Lower lobe of right lung (tissue), 2 donors: ENCODE data around the gene UGT1A10. TPM values are rescaled to one million over a fixed set of nuclear protein-coding genes. Genes with fewer than 3 reads are reported as not detected.

Experiments used
- ATAC-seq, 2 donors: fragments of 200-7000 bp; cut with Tn5 transposase; one replicate each; pipeline ENCODE4 v1.9.1; 2020 to 2022; ENCODE audit warnings: mild to moderate bottlenecking in 2 of 2, moderate library complexity in 2 of 2
- DNase-seq: peaks from one replicate; pipeline ENCODE4 v3.0.0-alpha.2; 2020
- H3K27ac ChIP-seq: fragments of 200-600 bp; one replicate; pipeline ENCODE4 v1.8.0; 2022
- H3K27me3 ChIP-seq: fragments of 200-600 bp; one replicate; pipeline ENCODE4 v1.8.0; 2022; ENCODE audit warnings: low read depth
- H3K36me3 ChIP-seq: fragments of 200-600 bp; one replicate; pipeline ENCODE4 v1.8.0; 2022; ENCODE audit warnings: mild to moderate bottlenecking
- H3K4me1 ChIP-seq: fragments of 200-600 bp; one replicate; pipeline ENCODE4 v1.8.0; 2022
- H3K4me3 ChIP-seq: fragments of 200-600 bp; one replicate; pipeline ENCODE4 v1.8.0; 2022; ENCODE audit warnings: mild to moderate bottlenecking
- H3K9me3 ChIP-seq: fragments of 200-600 bp; one replicate; pipeline ENCODE4 v1.8.0; 2022
- intact Hi-C: fragments of 100-400 bp; cut with DNase I; formaldehyde crosslinking; loops from one replicate; pipeline ENCODE4 v1.11.0; 2022
- total RNA-seq: library from RNA; stranded (reverse); fragmentation: NEBNext Ultra II Directional; extraction: Animal tissue kit (Norgen Biotek cat#: 25700); gene quantifications from one replicate; pipeline ENCODE4 v1.2.1, GENCODE V29; 2021
- TF ChIP-seq, protein P1 (sequence below): fragments of 200-600 bp; IDR thresholded peaks from one replicate; pipeline ENCODE4 v1.8.0; 2022; ENCODE audit warnings: antibody characterized with exemption, mild to moderate bottlenecking
- donor health status: DM: no; HTN: yes; CAD: no; lungs with severe emphysema.

UGT1A10 gene
- total RNA-seq, 1 donor from 2014 or later = not detected

DNA sequence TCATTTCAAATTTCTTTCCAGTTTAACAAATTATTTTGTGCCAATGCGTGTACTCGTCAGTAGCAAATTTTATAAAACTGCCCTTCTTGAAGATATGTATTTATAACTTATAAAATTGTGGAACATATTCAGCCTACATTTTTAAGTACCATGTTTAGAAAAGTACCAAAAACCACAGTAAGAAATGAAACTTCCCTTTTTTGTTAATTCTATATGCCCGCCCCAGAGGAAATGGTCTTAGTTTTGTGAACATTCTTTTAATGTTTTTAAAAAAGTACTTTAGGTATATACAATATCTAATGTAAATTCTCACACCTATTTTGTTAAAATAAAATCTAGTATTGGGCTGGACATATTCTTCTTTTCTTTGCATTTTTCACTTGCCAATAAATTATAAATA, 36.6 kb downstream of the UGT1A10 start:
- Histone ChIP-seq H3K27me3 (no peaks in the 10 kb centered on the region), H3K4me3 (no peak overlapping the region), H3K9me3 (no peaks in the 10 kb centered on the region), H3K27ac (no peak overlapping the region), H3K36me3 (no peaks in the 10 kb centered on the region), H3K4me1 (no peaks in the 10 kb centered on the region)
- TF ChIP-seq, protein P1, sequence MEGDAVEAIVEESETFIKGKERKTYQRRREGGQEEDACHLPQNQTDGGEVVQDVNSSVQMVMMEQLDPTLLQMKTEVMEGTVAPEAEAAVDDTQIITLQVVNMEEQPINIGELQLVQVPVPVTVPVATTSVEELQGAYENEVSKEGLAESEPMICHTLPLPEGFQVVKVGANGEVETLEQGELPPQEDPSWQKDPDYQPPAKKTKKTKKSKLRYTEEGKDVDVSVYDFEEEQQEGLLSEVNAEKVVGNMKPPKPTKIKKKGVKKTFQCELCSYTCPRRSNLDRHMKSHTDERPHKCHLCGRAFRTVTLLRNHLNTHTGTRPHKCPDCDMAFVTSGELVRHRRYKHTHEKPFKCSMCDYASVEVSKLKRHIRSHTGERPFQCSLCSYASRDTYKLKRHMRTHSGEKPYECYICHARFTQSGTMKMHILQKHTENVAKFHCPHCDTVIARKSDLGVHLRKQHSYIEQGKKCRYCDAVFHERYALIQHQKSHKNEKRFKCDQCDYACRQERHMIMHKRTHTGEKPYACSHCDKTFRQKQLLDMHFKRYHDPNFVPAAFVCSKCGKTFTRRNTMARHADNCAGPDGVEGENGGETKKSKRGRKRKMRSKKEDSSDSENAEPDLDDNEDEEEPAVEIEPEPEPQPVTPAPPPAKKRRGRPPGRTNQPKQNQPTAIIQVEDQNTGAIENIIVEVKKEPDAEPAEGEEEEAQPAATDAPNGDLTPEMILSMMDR = no peak
- DNase-seq = no peak
- intact Hi-C loops = no loop called here
- no peak for ATAC-seq

DNA sequence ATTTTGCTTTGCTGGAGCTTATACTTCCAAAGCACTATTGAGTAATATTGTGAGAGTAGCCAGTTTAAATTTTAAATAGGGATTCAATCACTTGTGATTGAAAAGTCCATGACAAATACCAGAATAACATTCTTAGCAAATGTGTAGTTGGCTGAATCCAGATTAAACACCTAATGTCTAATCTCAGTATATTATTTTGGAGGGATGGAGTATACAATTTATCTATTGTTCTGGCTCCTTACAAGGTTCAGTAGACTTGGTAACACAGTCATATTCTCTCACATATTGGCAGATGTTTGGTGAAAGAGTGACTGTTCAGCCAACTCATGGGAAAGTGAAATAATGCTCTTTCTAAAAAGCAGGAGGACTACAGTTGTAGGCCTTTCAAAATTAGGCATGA, 37.6 kb downstream of the UGT1A10 start:
- TF ChIP-seq, protein P1 = no peak
- Histone ChIP-seq H3K27ac (no peak overlapping the region), H3K36me3 (no peaks in the 10 kb centered on the region), H3K4me1 (no peaks in the 10 kb centered on the region), H3K4me3 (no peak overlapping the region), H3K9me3 (no peaks in the 10 kb centered on the region), H3K27me3 (no peaks in the 10 kb centered on the region)
- intact Hi-C loops = no loop called here
- no peak for DNase-seq
- no peak for ATAC-seq

DNA sequence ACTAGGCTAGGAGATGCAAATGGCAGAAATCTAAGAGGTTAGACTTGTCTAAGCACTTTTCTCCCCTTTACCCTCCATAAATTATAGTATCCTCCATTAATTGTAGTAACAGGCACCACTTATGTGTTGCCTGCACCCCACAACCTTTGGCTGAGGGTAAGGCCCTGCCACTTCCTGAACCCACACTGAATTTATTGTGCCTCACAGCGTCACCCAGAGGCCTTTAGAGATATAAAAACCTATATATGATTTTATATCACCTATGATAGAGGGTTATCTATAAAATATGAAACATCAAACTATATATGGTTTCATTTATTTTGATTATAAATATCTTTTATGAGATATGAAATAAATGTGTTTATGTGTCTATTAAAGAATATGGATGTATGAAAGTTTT, 38.1 kb downstream of the UGT1A10 start:
- DNase-seq (no peak), ATAC-seq (no peak)
- Histone ChIP-seq H3K4me3 (no peak overlapping the region), H3K4me1 (no peaks in the 10 kb centered on the region), H3K27me3 (no peaks in the 10 kb centered on the region), H3K9me3 (no peaks in the 10 kb centered on the region), H3K36me3 (no peaks in the 10 kb centered on the region), H3K27ac (no peak overlapping the region)
- intact Hi-C loops = no loop called here
- TF ChIP-seq, protein P1 = no peak

DNA sequence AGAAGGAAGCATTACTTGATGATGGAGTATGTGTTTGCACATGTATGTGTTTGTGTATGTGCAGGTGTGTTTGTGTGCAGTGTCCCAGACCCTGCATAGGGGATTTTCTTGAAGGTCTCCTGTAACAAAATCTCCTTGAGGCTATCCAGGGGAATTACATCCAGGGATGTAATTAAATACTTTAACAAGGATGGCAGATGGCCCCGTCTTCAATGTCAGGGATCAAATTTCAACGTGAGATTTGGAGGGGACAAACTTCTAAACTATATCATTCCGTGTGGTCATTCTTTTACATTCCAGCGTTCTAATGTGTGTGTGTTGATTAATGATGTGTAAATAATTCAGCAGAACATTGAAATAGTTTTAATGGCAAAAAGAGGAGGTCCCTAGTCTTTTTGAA, 38.7 kb downstream of the UGT1A10 start:
- intact Hi-C loops = no loop called here
- TF ChIP-seq, protein P1 = no peak
- ATAC-seq (no peak), DNase-seq (no peak)
- Histone ChIP-seq H3K9me3 (no peaks in the 10 kb centered on the region), H3K27me3 (no peaks in the 10 kb centered on the region), H3K36me3 (no peaks in the 10 kb centered on the region), H3K4me1 (no peaks in the 10 kb centered on the region), H3K27ac (no peak overlapping the region), H3K4me3 (no peak overlapping the region)

DNA sequence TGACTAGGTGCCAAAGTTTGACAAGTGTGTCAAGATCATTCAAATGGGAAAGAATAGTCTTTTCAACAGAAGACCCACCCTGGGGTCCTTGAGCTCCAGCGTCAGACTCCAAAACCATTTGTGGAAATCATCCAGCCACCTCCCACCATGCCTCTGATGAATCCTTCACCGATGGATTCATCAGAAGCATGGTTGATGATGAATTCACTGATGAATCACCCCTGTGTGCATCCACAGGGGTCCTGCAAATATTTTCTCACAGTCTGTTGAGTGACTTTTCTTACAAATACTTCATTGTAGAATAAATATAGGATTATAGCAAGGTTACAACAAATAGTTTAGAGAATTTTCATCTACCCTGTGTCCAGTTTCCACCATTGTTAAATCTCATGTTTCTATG, 39.8 kb downstream of the UGT1A10 start:
- H3K27ac ChIP-seq = no peak overlapping the region
- no peaks in the 10 kb centered on the region for H3K36me3 ChIP-seq
- ATAC-seq = no peak
- H3K4me1 ChIP-seq = no peaks in the 10 kb centered on the region
- no peak for DNase-seq
- H3K9me3 ChIP-seq = no peaks in the 10 kb centered on the region
- no peak overlapping the region for H3K4me3 ChIP-seq
- intact Hi-C loops = no loop called here
- TF ChIP-seq, protein P1 = no peak
- no peaks in the 10 kb centered on the region for H3K27me3 ChIP-seq

DNA sequence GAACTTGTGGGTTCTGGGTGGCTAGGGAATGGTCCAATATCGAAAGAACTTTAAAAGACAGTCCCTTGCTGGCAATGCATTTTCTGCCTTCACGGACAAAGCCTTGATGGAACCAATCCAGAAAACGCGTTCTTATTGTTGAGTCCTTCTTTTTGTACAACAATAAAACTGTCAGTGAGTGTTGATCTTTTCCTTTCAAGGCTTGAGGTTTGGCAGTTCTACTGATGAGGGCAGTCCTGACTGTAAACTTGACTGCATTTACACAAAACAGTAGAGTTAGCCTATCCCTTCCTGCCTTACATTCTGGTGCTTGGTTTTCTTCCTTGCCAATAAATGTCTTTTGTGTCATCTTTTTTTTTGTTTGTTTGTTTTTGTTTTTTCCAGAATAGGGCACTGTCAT, 42.9 kb downstream of the UGT1A10 start:
- no peak overlapping the region for H3K27ac ChIP-seq
- ATAC-seq = no peak

More for the DNA sequence above, 42.9 kb downstream of the UGT1A10 start:
- H3K27me3 ChIP-seq = no peaks in the 10 kb centered on the region
- H3K4me1 ChIP-seq = no peaks in the 10 kb centered on the region
- no peak overlapping the region for H3K4me3 ChIP-seq
- intact Hi-C loops = no loop called here
- DNase-seq = no peak
- H3K36me3 ChIP-seq = no peaks in the 10 kb centered on the region
- TF ChIP-seq, protein P1 = no peak
- H3K9me3 ChIP-seq = no peaks in the 10 kb centered on the region
